GM08714 (cell line): ENCODE measurements around the gene CKLF.
"Not testable (repeated sequence)": the region's sequence is repeated elsewhere in the genome, so short reads cannot be mapped to it uniquely, and the experiment has no call there.

Experiments used
- H3K4me3 ChIP-seq: fragments of 200-500 bp; sonication (Bioruptor generic); 2 replicates; pipeline ENCODE4 v1.5.1; 2014; ENCODE audit warnings: mild to moderate bottlenecking, low read length, inconsistent platforms
- ZNF274 ChIP-seq: IDR thresholded peaks from 2 replicates; pipeline ENCODE4 v1.6.1; 2012; ENCODE audit warnings: mild to moderate bottlenecking, low read depth, low read length

Gene CKLF

DNA sequence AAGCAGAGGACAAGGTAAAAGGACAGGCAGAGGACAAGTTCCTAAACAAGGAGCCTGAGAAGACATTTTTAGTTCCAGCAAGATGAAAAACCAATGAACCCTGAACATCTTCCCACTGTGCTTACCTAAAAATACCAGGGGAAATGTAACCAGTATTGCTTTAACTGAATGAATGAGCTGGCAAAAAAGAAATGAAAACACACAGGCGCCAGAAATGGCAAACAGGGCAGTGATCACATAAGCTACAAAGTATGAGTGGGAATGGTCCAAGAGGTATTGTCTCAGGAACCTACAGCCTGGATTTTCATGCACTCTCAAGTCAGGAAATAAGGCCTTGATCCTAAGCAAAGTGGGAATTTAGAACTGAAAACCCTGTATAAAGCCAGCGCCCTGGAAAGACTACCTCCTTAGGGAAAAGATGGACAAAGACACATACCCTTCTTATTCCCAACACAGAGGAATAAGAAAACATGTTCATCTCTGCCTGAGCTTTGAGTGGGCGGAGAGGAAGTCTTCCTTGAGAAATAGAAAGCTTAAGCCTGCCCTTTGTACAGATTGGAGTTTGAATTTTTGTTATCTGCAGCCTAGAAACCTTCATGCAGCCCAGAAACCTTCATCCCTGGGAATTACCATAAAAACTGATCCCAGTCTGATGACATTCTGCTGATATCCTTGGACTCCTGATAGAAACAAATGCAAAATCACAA, 29.0 kb downstream of the CKLF start:
- no peak for TF ChIP-seq ZNF274

DNA sequence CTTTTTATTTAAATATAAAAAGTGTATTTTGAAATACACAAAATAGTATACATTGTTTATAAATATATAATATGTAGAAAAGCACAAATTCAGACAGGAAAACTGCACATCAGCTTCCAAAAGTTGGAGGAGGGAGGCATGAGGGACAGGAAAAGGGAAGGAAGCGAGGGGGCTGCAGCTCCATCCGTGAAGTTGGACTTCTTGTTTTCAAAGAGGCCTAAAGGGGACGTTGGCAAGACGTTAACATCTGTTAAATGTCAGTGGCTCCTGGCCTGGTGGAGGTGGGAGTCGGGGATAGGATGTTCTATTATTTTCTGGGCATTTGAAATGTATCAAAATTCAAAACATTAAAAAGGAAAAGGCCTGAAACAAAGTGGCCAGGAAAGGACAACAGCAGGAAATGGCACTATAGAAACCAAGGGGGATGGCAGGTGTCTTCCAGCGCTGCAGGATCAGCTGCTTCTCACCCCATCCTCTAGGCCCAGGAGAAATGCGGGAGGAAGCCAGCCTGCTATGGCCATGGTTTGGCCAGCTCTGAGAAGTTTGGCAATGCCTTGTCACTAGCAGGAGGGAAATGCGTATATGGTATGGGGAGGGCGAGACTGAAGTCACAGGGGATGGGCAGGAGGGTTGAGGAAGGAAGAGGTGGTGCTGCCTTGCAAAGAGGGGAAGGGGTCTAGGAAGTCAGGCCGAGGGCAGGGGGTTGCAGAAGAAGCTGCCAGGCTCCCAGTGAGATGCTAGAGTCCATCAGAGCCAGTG, 33.3 kb downstream of the CKLF start:
- no peak for TF ChIP-seq ZNF274
- H3K4me3 ChIP-seq, result no peak overlapping the region

More for the DNA sequence above, 29.0 kb downstream of the CKLF start:
- H3K4me3 ChIP-seq, result no peak overlapping the region

DNA sequence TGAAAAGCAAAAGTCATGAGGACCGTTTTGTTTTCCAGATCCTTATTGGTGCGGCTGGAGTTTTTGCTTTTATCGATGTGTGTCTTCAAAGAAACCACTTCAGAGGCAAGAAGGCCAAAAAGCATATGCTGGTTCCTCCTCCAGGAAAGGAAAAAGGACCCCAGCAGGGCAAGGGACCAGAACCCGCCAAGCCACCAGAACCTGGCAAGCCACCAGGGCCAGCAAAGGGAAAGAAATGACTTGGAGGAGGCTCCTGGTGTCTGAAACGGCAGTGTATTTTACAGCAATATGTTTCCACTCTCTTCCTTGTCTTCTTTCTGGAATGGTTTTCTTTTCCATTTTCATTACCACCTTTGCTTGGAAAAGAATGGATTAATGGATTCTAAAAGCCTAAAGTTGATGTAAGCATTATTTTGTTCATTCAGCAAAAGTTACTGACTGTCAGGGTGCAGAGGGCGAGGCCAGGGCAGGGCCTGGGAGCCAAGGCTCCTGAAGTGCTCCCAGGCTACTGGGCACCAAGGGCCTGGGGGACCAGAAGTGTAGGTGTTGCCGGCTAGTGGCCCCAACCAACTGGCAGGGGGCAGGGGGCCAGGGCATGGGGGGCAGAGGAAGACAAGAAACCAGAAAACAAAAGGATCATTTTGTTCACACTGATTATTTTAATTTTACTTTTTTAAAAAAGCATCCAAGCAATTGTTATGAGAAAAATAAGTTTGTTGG, 35.7 kb downstream of the CKLF start:
- no peak overlapping the region for H3K4me3 ChIP-seq
- no peak for TF ChIP-seq ZNF274

DNA sequence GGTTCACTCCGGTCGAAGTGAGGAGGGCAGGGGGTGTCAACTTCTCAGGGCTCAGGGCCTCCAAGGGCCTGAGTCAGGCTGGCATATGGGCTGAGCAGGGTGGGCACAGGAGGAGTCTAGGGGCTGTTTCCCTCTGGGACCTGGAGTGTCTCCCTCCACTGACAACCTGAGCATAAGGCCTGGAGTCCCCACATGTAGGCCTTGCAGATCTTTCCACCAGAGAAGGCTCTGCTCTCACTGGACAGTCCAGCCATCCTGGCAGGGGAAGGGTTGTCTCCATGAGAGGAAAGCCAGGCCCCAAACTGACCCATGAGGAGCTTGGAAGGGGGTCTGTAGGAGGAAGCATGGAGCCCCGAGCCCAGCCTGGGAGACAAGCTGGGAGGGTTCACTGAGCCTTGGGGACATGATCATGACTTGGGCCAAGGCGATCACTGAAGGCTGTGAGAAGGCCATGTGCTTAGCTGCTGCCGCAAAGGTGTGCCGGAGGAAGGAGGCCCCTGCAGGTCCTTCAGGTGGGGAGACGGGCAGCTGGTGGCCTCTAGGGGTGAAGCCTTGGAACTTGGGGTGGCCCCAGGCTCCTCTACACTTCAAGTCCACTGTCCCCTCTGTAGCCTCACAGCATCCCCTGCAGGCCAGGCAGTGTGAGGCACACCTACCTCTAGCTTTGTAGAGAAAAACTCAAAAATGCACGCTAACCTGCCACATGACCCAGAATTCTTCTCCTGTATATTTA, 36.8 kb downstream of the CKLF start:
- H3K4me3 ChIP-seq, result no peak overlapping the region
- no peak for TF ChIP-seq ZNF274

DNA sequence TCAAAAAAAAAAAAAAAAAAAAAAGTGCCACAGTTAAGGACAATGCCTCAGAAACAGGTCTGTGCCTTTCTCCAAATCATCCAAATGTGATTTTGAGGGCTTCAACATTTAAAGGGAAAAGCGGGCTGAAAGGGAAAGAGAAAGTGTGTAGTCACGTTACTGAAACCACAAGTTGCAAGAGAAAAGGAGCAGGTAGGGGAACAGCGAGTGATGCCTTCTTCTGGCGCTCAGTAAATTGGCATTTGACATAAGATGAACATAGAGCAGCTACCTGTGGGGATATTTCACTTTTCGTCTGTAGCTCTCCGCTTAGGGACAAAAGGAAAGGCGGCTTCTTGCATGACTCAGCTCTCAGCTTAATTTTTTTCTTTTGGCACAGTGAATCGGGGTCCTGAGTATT, 37.9 kb downstream of the CKLF start:
- TF ChIP-seq ZNF274, result no peak
- H3K4me3 ChIP-seq, result peak overlapping the region; percentile 19; the same call in 1 of the 2 replicates

DNA sequence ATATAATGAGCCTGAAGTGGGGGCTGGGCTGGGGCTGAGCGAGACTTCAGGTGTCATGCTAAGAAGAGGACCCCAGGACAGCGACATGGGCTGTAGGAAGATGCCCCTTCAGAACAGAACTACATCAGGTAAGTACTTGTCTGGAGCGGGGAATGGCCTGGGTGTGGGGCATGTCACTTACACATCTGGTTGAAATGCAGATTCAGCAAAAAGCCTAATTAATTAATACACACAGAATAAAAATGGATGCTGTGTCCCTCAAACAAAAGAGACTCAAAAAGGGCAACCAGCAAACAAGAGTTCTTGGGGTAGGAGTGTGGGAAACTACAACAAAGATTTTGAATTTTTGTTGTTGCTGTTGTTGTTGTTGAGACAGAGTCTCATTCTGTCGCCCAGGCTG, 38.6 kb downstream of the CKLF start:
- TF ChIP-seq ZNF274, result no peak
- H3K4me3 ChIP-seq, result no peak overlapping the region

DNA sequence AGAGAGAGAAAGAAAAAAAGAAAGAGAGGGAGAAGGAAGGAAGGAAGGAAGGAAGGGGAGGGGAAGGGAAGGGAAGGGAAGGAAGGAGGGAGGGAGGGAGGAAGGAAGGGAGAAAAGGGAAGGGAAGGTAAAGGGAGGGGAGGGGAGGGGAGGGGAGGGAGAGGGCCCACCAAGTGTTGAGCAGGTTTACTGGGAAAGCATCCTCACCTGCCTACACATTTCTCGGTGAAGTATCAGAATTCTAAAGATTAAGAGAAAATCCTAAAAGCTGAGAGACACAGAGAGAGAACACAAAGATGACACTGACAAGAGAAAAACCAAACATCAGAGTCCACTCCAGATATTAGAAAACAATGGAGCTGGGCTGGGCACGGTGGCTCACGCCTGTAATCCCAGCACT, 39.9 kb downstream of the CKLF start:
- no peak overlapping the region for H3K4me3 ChIP-seq
- TF ChIP-seq ZNF274, result no peak

DNA sequence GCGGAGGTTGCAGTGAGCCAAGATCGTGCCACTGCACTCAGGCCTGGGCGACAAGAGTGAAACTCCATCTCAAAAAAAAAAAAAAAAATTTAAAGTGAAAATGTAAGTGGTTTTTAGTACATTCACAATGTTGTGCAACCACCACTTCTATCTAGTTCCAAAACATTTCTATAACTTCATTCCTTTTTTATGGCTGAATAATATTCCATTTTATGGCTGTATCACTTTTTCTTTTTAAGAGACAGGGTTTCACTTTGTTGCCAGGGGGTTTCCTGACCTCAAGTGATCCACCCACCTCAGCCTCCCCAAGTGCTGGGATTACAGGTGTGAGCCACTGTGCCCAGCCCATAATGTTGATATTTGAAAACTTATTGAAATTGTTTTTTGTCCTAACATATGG, 40.4 kb downstream of the CKLF start:
- no peak overlapping the region for H3K4me3 ChIP-seq

DNA sequence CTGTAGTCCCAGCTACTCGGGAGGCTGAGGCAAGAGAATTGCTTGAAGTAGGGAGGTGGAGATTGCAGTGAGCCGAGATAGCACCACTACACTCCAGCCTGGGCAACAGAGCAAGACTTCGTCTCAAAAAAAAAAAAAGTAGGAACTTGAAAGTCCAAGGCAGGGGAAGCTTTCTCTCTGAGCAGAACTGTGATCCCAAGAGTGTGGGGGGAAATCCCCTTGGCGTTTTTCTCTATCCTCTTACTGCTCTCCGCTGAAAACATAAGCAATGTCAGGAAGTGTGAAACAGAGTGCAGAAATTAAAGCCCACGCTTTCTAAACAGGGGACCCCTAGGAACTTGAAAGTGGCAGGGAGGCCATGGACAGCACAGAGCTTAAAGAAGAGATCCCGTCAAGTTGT, 42.4 kb downstream of the CKLF start:
- no peak for TF ChIP-seq ZNF274
- H3K4me3 ChIP-seq, result no peak overlapping the region

More for the DNA sequence above, 40.4 kb downstream of the CKLF start:
- no peak for TF ChIP-seq ZNF274

DNA sequence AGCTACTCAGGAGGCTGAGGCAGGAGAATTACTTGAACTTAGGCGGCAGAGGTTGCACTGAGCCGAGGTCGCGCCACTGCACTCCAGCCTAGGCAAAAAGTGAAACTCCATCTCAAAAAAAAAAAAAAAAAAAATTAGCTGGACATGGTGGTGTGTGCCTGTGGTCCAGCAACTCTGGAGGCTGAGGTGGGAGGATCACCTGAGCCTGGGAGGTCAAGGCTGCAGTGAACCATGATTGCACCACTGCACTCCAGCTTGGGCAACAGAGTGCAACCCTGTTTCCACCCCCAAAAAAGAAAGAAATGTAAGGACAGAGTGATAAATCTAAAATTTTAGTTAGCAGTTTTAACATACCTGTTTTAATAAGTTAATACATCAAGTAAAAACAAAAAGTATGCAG, 44.2 kb downstream of the CKLF start:
- not testable (repeated sequence) for H3K4me3 ChIP-seq

DNA sequence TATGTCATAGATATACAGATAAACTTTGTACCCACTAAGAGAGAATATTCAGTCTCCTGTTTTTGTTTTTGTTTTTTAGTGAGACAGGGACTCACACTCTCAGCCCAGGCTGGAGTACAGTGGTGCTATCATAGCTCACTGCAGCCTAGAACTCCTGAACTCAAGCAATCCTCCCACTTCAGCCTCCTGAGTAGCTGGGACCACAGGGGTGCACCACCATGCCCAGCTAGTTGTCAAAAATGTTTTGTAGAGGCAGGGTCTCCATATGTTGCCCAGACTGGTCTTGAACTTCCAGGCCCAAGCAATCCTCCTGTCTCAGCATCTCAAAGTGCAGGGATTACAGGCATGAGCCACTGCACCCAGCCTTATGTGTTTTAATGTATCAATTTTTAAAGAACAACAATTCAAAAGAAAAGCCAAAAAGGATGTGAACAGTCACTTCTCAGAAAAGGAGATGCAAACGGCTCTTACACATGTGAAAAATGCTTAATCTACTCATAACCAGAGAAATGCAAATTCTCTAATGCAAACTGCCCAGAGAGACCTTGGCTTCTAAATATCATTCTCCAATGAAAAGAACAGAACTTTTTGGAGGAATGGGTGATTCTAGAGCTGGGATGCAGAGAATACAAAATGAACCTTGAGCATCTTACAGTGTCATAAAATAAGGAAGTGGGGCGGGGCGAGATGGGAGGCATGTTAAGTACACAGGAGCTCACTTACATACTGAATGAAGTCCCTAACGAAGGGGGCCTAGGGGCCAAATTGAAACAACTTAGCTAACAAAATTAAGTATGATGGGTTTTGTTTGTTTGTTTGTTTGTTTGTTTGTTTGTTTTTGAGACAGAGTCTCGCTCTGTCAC, 44.8 kb downstream of the CKLF start:
- TF ChIP-seq ZNF274, result no peak
- no peak overlapping the region for H3K4me3 ChIP-seq

DNA sequence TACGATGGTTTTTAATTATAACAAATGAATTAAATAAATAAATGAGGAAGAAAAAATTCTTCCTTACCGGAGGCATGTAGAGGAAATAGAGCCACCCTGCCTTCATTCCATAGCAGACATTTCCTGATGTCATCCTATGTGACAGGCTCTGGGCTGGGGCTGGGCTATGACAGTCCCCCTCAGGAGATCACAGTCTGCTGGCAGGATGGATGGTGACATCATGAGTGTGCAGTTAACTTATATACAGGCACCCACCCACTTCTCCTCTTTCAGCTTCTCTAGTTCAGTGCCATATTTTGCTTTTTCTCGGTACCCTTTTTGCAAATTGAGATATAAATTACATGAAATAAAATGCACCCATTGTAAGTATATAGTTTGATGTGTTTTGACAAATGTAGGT, 45.7 kb downstream of the CKLF start:
- no peak overlapping the region for H3K4me3 ChIP-seq
- no peak for TF ChIP-seq ZNF274

DNA sequence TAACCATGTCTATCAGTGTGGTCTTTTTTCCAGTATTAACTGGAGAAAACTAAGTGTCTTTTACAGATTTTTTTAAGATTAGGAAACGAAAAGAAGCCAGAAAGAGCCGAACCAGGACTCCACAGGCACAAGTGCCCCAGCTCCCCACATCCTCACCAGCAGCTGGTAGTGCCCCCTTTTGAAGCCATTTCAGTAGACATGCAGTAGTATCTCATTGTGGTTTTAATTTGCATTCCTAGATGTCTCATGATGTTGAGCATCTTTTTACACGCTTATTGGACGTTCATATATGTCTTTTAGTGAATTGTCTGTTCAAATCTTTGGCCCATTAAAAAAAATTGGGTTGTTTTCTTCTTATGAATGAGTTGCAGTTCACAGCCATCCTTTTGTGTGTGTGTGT, 47.4 kb downstream of the CKLF start:
- TF ChIP-seq ZNF274, result no peak
- no peak overlapping the region for H3K4me3 ChIP-seq
